ENCODE measurements around the gene U2AF2.

The U2AF2 gene

GRCh38 chr19:55685776-55686175 is 30.9 kb downstream of the U2AF2 start:
- Histone ChIP-seq H3K27me3 (no peaks in the 10 kb centered on the region), H3K4me1 (peaks cover 12% of the 10 kb centered on the region), H3K4me3 (ENCODE audit: low read depth, low read length) (no peak overlapping the region), H3K36me3 (peaks cover 77% of the 10 kb centered on the region), H3K9me3 (no peaks in the 10 kb centered on the region)
- DNase-seq = no peak
- TF ChIP-seq CTCF (IDR thresholded peaks at IDR 0.05; ENCODE audit: low read depth, low read length) = no peak

- DNase-seq = no peak
- peaks cover 74% of the 10 kb centered on the region for H3K36me3 ChIP-seq
- H3K9me3 ChIP-seq = no peaks in the 10 kb centered on the region
- H3K4me1 ChIP-seq = peaks cover 12% of the 10 kb centered on the region
- no peak for TF ChIP-seq CTCF (IDR thresholded peaks at IDR 0.05; ENCODE audit: low read depth, low read length)
- H3K4me3 ChIP-seq (ENCODE audit: low read depth, low read length) = no peak overlapping the region
- H3K27me3 ChIP-seq = no peaks in the 10 kb centered on the region
Observed at GRCh38 chr19:55686311-55687050, 31.6 kb downstream of the U2AF2 start.

GRCh38 chr19:55687281-55688201 is 32.7 kb downstream of the U2AF2 start:
- H3K36me3 ChIP-seq = peaks cover 70% of the 10 kb centered on the region

GRCh38 chr19:55688422-55689218 is 33.8 kb downstream of the U2AF2 start:
- Histone ChIP-seq H3K4me3 (ENCODE audit: low read depth, low read length) (no peak overlapping the region), H3K36me3 (peaks cover 65% of the 10 kb centered on the region)
- peak; percentile 77 for DNase-seq

More at GRCh38 chr19:55687281-55688201, 32.7 kb downstream of the U2AF2 start:
- no peak overlapping the region for H3K4me3 ChIP-seq (ENCODE audit: low read depth, low read length)
- H3K9me3 ChIP-seq = no peaks in the 10 kb centered on the region
- TF ChIP-seq CTCF (IDR thresholded peaks at IDR 0.05; ENCODE audit: low read depth, low read length) = no peak
- peaks cover 12% of the 10 kb centered on the region for H3K4me1 ChIP-seq
- no peaks in the 10 kb centered on the region for H3K27me3 ChIP-seq
- DNase-seq = no peak

More at GRCh38 chr19:55688422-55689218, 33.8 kb downstream of the U2AF2 start:
- Histone ChIP-seq H3K27me3 (no peaks in the 10 kb centered on the region), H3K4me1 (peaks cover 12% of the 10 kb centered on the region), H3K9me3 (no peaks in the 10 kb centered on the region)
- no peak for TF ChIP-seq CTCF (IDR thresholded peaks at IDR 0.05; ENCODE audit: low read depth, low read length)
